GM12872 (cell line): Measurements from ENCODE around the gene NRAP.

Experiments used
- TF ChIP-seq, protein P1 (sequence below): IDR thresholded peaks from 3 replicates; pipeline ENCODE4 v1.5.1; 2011; ENCODE audit warnings: low read depth, mild to moderate bottlenecking, low read length, moderate library complexity; ENCODE audit not compliant: insufficient read depth

The NRAP gene

DNA sequence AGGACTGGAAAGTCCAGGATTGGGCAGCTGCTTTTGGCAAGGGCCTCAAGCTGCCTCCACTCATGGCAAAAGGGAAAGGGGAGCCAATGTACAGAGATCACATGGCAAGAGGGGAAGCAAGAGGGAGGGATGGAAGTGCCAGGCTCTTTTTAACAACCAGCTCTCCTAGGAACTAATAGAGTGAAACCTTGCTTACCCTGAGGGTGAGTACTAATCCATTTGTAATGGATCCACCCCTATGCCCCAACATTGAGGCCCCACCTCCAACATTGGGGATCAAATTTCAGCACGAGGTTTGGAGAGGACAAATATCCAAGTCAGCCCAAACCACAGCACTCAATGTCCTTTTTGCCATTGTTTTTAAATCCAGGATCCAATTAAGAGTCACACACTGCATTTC lies 98.5 kb downstream of the NRAP start:
- TF ChIP-seq, protein P1, sequence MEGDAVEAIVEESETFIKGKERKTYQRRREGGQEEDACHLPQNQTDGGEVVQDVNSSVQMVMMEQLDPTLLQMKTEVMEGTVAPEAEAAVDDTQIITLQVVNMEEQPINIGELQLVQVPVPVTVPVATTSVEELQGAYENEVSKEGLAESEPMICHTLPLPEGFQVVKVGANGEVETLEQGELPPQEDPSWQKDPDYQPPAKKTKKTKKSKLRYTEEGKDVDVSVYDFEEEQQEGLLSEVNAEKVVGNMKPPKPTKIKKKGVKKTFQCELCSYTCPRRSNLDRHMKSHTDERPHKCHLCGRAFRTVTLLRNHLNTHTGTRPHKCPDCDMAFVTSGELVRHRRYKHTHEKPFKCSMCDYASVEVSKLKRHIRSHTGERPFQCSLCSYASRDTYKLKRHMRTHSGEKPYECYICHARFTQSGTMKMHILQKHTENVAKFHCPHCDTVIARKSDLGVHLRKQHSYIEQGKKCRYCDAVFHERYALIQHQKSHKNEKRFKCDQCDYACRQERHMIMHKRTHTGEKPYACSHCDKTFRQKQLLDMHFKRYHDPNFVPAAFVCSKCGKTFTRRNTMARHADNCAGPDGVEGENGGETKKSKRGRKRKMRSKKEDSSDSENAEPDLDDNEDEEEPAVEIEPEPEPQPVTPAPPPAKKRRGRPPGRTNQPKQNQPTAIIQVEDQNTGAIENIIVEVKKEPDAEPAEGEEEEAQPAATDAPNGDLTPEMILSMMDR: no peak

DNA sequence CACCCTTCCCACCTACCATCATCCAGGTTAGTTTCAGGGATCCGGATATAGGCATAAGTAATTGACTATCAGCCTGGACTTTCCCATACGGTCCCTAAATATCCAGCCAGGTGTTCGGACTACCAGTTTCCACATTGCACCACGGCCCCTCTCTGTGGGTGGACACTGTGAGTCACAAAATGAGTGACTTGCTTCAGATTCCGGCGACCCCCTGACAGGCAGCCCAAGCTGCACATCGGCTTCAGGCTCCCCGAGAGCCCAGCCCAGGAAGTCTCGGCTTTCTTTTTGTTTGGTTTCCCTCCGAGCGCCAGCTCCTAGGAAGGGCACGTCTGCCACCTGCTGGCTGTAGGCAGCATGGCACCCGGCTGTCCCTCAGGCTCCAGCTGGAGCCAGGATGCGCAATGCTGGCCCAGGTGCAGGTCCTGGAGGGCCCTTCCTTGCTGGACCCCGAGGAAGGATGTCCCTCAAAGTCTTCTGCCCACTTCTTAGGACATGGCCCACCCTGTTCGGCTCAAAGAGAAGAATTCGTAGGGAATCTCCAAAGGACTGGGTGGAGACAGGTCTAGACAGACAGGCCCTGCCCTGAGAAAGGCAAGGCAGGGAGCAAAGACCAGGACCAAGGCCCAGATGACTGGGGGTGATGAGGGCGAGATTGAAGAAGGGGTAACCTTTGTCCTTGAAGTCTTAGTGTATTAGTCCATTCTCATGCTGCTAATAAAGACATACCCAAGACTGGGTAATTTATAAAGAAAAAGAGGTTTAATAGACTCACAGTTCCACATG lies 100.3 kb downstream of the NRAP start:
- TF ChIP-seq, protein P1: peak; percentile 99

DNA sequence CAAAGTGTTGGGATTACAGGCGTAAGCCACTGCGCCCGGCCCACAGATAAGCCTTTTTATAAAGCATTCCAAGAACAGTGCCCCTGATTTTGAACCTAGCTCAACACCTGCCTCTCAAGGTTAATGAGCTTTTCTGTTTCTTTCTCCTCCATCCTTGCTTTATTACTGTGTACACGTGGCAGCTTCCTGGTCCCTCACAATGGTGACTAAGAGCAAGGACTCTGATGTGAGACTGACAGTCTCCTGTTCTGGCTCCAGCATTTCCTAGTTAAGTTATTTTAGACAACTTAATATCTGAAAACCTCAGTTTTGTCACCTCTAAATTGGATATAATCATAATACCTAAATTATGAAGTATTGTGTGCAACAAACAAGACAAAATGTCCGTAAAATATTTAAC lies 101.1 kb downstream of the NRAP start:
- TF ChIP-seq, protein P1: no peak

DNA sequence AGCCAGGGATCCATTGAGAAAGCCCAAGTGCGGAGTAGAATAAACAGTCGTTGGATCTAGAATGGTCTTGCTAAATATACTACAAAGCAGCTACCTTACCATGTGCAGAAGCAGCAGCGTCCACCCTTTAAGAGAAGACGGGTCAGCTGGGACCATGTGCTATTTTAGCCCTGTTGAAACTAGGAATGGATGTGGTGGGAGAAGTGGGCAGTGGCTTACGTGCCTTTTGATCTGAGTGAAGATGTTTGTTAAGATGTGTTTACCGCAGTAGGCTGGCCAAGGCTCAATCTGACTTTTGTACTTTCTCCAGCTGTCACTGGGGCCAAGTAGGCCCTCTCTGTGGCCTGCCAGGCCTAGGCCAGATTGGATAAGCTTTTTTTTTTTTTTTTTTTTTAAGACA lies 101.8 kb downstream of the NRAP start:
- TF ChIP-seq, protein P1: no peak

DNA sequence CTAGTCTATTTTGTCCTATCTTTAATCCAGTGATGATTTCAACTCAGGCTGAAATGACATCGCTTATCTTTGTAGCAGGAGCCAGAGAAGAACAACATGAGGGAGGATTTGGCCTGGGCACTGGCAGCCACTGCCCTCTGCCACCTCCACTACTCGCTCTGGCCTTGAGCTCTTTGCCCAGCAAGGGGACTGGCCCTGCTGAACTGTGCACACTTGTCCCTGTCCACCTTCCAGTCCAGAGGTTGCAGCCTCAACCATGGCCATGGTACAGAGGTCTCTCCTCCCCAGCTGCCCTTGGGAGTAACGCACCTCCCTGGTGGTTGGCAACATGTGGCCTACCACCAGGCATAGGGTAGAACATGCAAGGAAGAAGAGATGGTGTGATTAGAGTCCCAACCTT lies 102.6 kb downstream of the NRAP start:
- TF ChIP-seq, protein P1: no peak

DNA sequence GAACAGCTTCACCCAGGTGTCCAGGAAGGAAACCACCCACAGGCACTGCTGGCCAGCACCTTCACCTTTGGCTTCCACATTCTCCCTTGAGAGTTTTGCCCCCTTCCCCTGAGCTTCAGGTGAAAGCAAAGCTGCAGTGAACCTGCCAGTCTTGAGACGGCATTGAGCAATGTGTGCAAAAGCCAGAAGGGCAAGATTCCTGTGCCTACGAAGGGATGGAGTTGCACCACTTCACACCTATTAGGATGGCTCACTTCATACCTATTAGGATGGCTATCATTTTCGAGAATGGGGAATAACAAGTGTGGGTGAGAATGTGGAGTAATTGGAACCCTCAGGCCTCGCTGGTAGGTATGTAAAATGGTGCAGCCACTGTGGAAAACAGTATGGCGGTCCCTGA lies 103.8 kb downstream of the NRAP start:
- TF ChIP-seq, protein P1: no peak

DNA sequence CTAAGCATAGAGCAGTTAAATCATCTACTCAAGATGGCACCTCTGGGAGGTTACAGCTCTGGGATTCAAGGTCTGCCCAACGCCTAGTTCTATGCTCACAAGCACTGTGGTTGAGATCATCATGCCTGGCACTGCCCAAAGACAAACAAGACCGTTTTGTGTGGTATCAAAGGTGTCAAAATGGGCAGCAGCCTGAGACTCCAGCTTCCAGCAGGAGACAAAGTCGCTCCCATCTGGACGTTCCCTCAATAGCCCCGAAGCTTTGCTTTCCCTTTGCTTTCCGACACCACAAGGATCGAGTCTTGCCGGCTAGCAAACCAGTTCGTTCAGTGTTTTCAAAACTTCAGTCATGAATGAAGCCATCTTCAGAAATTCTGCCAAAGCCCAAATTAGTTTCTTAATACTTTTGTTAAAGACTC lies 105.9 kb downstream of the NRAP start:
- TF ChIP-seq, protein P1: no peak

DNA sequence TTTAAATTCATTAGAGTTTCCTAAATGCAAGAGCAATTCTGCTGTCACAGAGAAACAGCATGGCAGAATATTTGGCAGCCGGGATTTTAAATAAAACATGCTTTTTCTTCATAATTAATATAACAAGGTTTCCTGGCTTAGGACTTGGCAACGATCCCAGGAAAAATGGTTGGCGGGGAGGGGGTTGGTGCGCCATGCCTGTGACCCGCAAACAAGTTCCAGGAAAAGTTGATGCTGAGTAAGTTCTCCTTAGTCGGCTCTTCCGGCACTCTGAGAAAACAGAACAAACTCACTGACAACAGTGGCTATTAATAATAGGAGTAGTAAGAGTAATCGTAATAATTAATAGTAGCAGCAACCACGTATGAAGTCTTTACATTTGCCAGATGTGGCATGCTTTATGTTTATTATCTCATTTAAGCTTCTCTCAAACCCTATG lies 106.4 kb downstream of the NRAP start:
- TF ChIP-seq, protein P1: no peak
